H9 (cell line): ENCODE results near the gene MRGPRD. TPM values are rescaled to one million over a fixed set of nuclear protein-coding genes. Genes with fewer than 3 reads are reported as not detected.

Source experiments
- DNase-seq: peaks from one replicate; pipeline ENCODE4 v3.0.0-alpha.2; 2017
- H2AFZ ChIP-seq: one replicate; pipeline ENCODE4 v1.6.1; 2013; ENCODE audit warnings: mild to moderate bottlenecking, low read length, control low read depth, moderate library complexity
- H2AK5ac ChIP-seq: 2 replicates; pipeline ENCODE4 v1.6.1; 2013; ENCODE audit warnings: low read length, control low read depth, mixed read lengths; ENCODE audit not compliant: insufficient read length
- H2BK120ac ChIP-seq: one replicate; pipeline ENCODE4 v1.6.1; 2013; ENCODE audit warnings: low read depth, mild to moderate bottlenecking, low read length, control low read depth, inconsistent platforms; ENCODE audit not compliant: poor library complexity, severe bottlenecking
- H2BK12ac ChIP-seq: 2 replicates; pipeline ENCODE4 v1.6.1; 2013; ENCODE audit warnings: low read length, control low read depth, mixed read lengths, low read depth; ENCODE audit not compliant: insufficient read length
- H2BK15ac ChIP-seq: 2 replicates; pipeline ENCODE4 v1.6.1; 2013; ENCODE audit warnings: low read depth, low read length, control low read depth
- H2BK20ac ChIP-seq: one replicate; pipeline ENCODE4 v1.6.1; 2013; ENCODE audit warnings: low read depth, mild to moderate bottlenecking, low read length, control low read depth, inconsistent platforms; ENCODE audit not compliant: poor library complexity, severe bottlenecking
- H2BK5ac ChIP-seq: 2 replicates; pipeline ENCODE4 v1.6.1; 2013; ENCODE audit warnings: low read length, control low read depth, mixed read lengths; ENCODE audit not compliant: insufficient read length
- H3K14ac ChIP-seq: 2 replicates; pipeline ENCODE4 v1.6.1; 2013; ENCODE audit warnings: low read length, control low read depth; ENCODE audit not compliant: insufficient read depth
- H3K18ac ChIP-seq: 2 replicates; pipeline ENCODE4 v1.6.1; 2013; ENCODE audit warnings: low read depth, mild to moderate bottlenecking, mixed read lengths, low read length, control low read depth; ENCODE audit not compliant: insufficient read length
- H3K23ac ChIP-seq: 2 replicates; pipeline ENCODE4 v1.6.1; 2013; ENCODE audit warnings: low read length, control low read depth, mixed read lengths, low read depth; ENCODE audit not compliant: insufficient read length
- H3K23me2 ChIP-seq: 2 replicates; pipeline ENCODE4 v1.6.1; 2013; ENCODE audit warnings: low read depth, mild to moderate bottlenecking, mixed read lengths, low read length, control low read depth; ENCODE audit not compliant: insufficient read length, poor library complexity, severe bottlenecking
- H3K27ac ChIP-seq: 2 replicates; pipeline ENCODE4 v1.5.1; 2013; ENCODE audit warnings: low read length, control low read depth, mixed read lengths, low read depth; ENCODE audit not compliant: insufficient read length
- H3K27me3 ChIP-seq: 2 replicates; pipeline ENCODE4 v1.6.1; 2013; ENCODE audit warnings: low read length, control low read depth, inconsistent platforms; ENCODE audit not compliant: insufficient read depth
- H3K4ac ChIP-seq: 2 replicates; pipeline ENCODE4 v1.6.1; 2013; ENCODE audit warnings: low read depth, mild to moderate bottlenecking, control low read depth, inconsistent platforms, low read length, moderate library complexity
- H3K4me1 ChIP-seq: 2 replicates; pipeline ENCODE4 v1.6.1; 2013; ENCODE audit warnings: low read length, control low read depth, inconsistent platforms; ENCODE audit not compliant: insufficient read depth
- H3K4me2 ChIP-seq: 2 replicates; pipeline ENCODE4 v1.6.1; 2013; ENCODE audit warnings: low read length, control low read depth, mixed read lengths; ENCODE audit not compliant: insufficient read length, insufficient read depth
- H3K56ac ChIP-seq: 2 replicates; pipeline ENCODE4 v1.6.1; 2013; ENCODE audit warnings: low read depth, mild to moderate bottlenecking, mixed read lengths, low read length, control low read depth; ENCODE audit not compliant: insufficient read length
- H3K79me1 ChIP-seq: 2 replicates; pipeline ENCODE4 v1.6.1; 2013; ENCODE audit warnings: low read depth, mild to moderate bottlenecking, moderate library complexity, low read length, control low read depth, inconsistent platforms; ENCODE audit not compliant: insufficient read depth, poor library complexity, severe bottlenecking
- H3K79me2 ChIP-seq: 2 replicates; pipeline ENCODE4 v1.6.1; 2013; ENCODE audit warnings: low read length, control low read depth, inconsistent platforms; ENCODE audit not compliant: insufficient read depth
- H3K9ac ChIP-seq: 2 replicates; pipeline ENCODE4 v1.6.1; 2013; ENCODE audit warnings: low read length, control low read depth, mixed read lengths; ENCODE audit not compliant: insufficient read length; ENCODE audit errors: extremely low read depth
- H3K9me3 ChIP-seq: one replicate; pipeline ENCODE4 v1.6.1; 2013; ENCODE audit warnings: low read depth, low read length, inconsistent platforms; ENCODE audit not compliant: control insufficient read depth
- H3T11ph ChIP-seq: one replicate; pipeline ENCODE4 v1.6.1; 2013; ENCODE audit warnings: mild to moderate bottlenecking, low read length, control low read depth, inconsistent platforms
- H4K20me1 ChIP-seq: one replicate; pipeline ENCODE4 v1.6.1; 2013; ENCODE audit not compliant: control insufficient read depth, insufficient read length, insufficient read depth
- H4K5ac ChIP-seq: 2 replicates; pipeline ENCODE4 v1.6.1; 2013; ENCODE audit warnings: low read depth, mild to moderate bottlenecking, mixed read lengths, low read length, control low read depth; ENCODE audit not compliant: insufficient read length
- H4K8ac ChIP-seq: replicated peaks from 2 replicates; pipeline ENCODE4 v1.6.1; 2013; ENCODE audit warnings: low read length, control low read depth, mixed read lengths, low read depth; ENCODE audit not compliant: insufficient read length
- H4K91ac ChIP-seq: 2 replicates; pipeline ENCODE4 v1.6.1; 2013; ENCODE audit warnings: low read depth, mild to moderate bottlenecking, moderate library complexity, mixed read lengths, low read length, control low read depth; ENCODE audit not compliant: insufficient read length
- H3K27ac Mint-ChIP-seq, 3 experiments: 2 replicates in 2 of 3; 3 replicates in 1 of 3; pipeline ENCODE4 v1.8.0; 2020 to 2021; ENCODE audit warnings: mixed read lengths in 3 of 3, mild to moderate bottlenecking in 1 of 3, moderate library complexity in 1 of 3
- H3K27me3 Mint-ChIP-seq: 2 replicates; pipeline ENCODE4 v1.8.0; 2021; ENCODE audit warnings: low read depth, mild to moderate bottlenecking, moderate library complexity, mixed read lengths
- H3K36me3 Mint-ChIP-seq, 3 experiments: 2 replicates in 2 of 3; 3 replicates in 1 of 3; pipeline ENCODE4 v1.8.0; 2020 to 2021; ENCODE audit warnings: low read depth in 3 of 3, mixed read lengths in 3 of 3; ENCODE audit not compliant: insufficient read depth in 1 of 3
- H3K4me1 Mint-ChIP-seq, 2 experiments: 2 replicates each; pipeline ENCODE4 v1.8.0; 2020; ENCODE audit warnings: mixed read lengths in 2 of 2
- H3K4me3 Mint-ChIP-seq, 2 experiments: 2 replicates in 1 of 2; 3 replicates in 1 of 2; pipeline ENCODE4 v1.8.0; 2020 to 2021; ENCODE audit warnings: mild to moderate bottlenecking in 2 of 2, mixed read lengths in 2 of 2, moderate library complexity in 1 of 2
- H3K9me3 Mint-ChIP-seq, 2 experiments: 2 replicates in 1 of 2; 3 replicates in 1 of 2; pipeline ENCODE4 v1.8.0; 2020; ENCODE audit warnings: mild to moderate bottlenecking in 2 of 2, mixed read lengths in 2 of 2, moderate library complexity in 1 of 2
- CTCF ChIP-seq: fragments of 200-600 bp; sonication (generic); conservative IDR thresholded peaks from 3 replicates; pipeline ENCODE4 v1.8.0; 2021; ENCODE audit warnings: antibody characterized with exemption, mild to moderate bottlenecking
- WGBS: extraction: QIAGEN DNeasy Blood & Tissue Kit; methylation state at CpG from one replicate; pipeline ENCODE4 v1.1.7; 2013; ENCODE audit warnings: missing lambda C conversion rate, low lambda C conversion rate, mixed read lengths; ENCODE audit not compliant: insufficient read length; ENCODE audit errors: extremely low coverage; 5-methylcytosine and 5-hydroxymethylcytosine counted together
- total RNA-seq: library from RNA; stranded (reverse); gene quantifications from 2 replicates; pipeline ENCODE4 v1.2.1, GENCODE V29; 2021

MRGPRD gene
- total RNA-seq, 1 experiment from 2014 or later = not detected

DNA sequence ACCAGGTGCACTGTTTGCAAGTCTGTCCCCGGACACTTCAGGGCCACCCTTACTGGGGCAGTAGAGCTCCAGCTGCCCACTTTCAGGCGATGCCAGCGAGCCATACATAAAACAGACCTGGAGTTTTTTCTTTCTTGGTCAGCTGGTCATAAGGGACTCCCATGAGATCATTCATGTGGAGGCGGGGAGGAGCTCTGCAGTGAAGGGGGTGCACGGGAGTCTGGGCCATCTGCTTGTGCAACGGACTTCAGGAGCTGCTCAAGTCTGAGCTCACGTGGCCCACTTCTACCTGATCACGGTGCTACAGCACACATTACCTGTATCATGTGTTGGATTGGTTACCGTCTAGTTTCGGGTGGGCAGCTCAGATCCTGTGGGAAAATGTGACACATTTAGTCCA is 41.5 kb upstream of the MRGPRD start:
- no peak for DNase-seq
- H2AK5ac ChIP-seq = no peak overlapping the region
- Mint-ChIP-seq H3K4me1 (no peaks in the 10 kb centered on the region; a peak in 1 of 4 replicates), H3K27me3 (peaks cover 4% of the 10 kb centered on the region), H3K36me3 (no peaks in the 10 kb centered on the region), H3K4me3 (no peak overlapping the region), H3K9me3 (no peaks in the 10 kb centered on the region), H3K27ac (peak overlapping the region in 1 of 3 experiments; percentile 23; a peak in 2 of 7 replicates)
- H3K9ac ChIP-seq = no peak overlapping the region
- no peaks in the 10 kb centered on the region for H4K20me1 ChIP-seq
- no peak overlapping the region for H3K14ac ChIP-seq
- H4K8ac ChIP-seq = no peak overlapping the region
- no peak overlapping the region for H3K4ac ChIP-seq
- H2BK12ac ChIP-seq = no peak overlapping the region
- no peak overlapping the region for H4K5ac ChIP-seq
- H2BK5ac ChIP-seq = no peak overlapping the region
- H3K23ac ChIP-seq = no peak overlapping the region
- no CpG with 5 or more reads among the region's 10 CpGs for whole genome bisulfite sequencing
- H2BK15ac ChIP-seq = no peak overlapping the region
- no peaks in the 10 kb centered on the region for H3K79me2 ChIP-seq
- no peak overlapping the region for H2AFZ ChIP-seq
- H3K56ac ChIP-seq = no peak overlapping the region
- H3K4me2 ChIP-seq = no peak overlapping the region
- TF ChIP-seq CTCF = no peak
- no peaks in the 10 kb centered on the region for H3K9me3 ChIP-seq
- H4K91ac ChIP-seq = no peak overlapping the region
- H3T11ph ChIP-seq = no peak overlapping the region
- H3K18ac ChIP-seq = no peak overlapping the region
- no peak overlapping the region for H2BK120ac ChIP-seq
- no peak overlapping the region for H3K27ac ChIP-seq
- no peaks in the 10 kb centered on the region for H3K4me1 ChIP-seq
- no peaks in the 10 kb centered on the region for H3K79me1 ChIP-seq
- H2BK20ac ChIP-seq = no peak overlapping the region
- no peaks in the 10 kb centered on the region for H3K27me3 ChIP-seq
- no peaks in the 10 kb centered on the region for H3K23me2 ChIP-seq
